ENCODE results near the gene PRKAG2.

Gene PRKAG2

GRCh38 chr7:151810441-151811232 is 66.3 kb downstream of the PRKAG2 start:
- H3K4me2 ChIP-seq (ENCODE audit: low read depth, low read length, poor library complexity, severe bottlenecking), result no peak overlapping the region
- no peak overlapping the region for H3K9ac ChIP-seq (ENCODE audit: low read depth, low read length, poor library complexity, severe bottlenecking)
- H3K9me2 ChIP-seq (replicated peaks; ENCODE audit: low read depth, low read length), result no peaks in the 10 kb centered on the region
- H3F3A ChIP-seq (ENCODE audit: low read depth), result no peaks in the 10 kb centered on the region
- H3K4me3 ChIP-seq (ENCODE audit: low read length, poor library complexity, severe bottlenecking), result no peak overlapping the region
- no peaks in the 10 kb centered on the region for H3K79me2 ChIP-seq (ENCODE audit: insufficient read depth, low read length)
- H4K20me1 ChIP-seq (ENCODE audit: insufficient read depth, low read length, poor library complexity, severe bottlenecking), result no peaks in the 10 kb centered on the region
- TF ChIP-seq EZH2phosphoT487 (IDR thresholded peaks at IDR 0.05; ENCODE audit: borderline replicate concordance) (no peak), CTCF (conservative IDR thresholded peaks at IDR 0.05; ENCODE audit: low read length) (no peak)
- no peak overlapping the region for H2AFZ ChIP-seq (ENCODE audit: low read length)
- no peaks in the 10 kb centered on the region for H3K36me3 ChIP-seq (ENCODE audit: insufficient read depth, low read length)
- H3K4me1 ChIP-seq (ENCODE audit: insufficient read depth, low read length, poor library complexity, severe bottlenecking), result peaks cover 7% of the 10 kb centered on the region
- H3K9me3 ChIP-seq (ENCODE audit: insufficient read depth, low read depth, low read length), result no peaks in the 10 kb centered on the region
- H3K27me3 ChIP-seq (ENCODE audit: insufficient read depth, low read length, poor library complexity, severe bottlenecking), result no peaks in the 10 kb centered on the region

GRCh38 chr7:151809864-151810170 is 67.1 kb downstream of the PRKAG2 start:
- Histone ChIP-seq H3K4me2 (ENCODE audit: low read depth, low read length, poor library complexity, severe bottlenecking) (no peak overlapping the region), H3K27me3 (ENCODE audit: insufficient read depth, low read length, poor library complexity, severe bottlenecking) (no peaks in the 10 kb centered on the region), H4K20me1 (ENCODE audit: insufficient read depth, low read length, poor library complexity, severe bottlenecking) (no peaks in the 10 kb centered on the region), H3K4me3 (ENCODE audit: low read length, poor library complexity, severe bottlenecking) (no peak overlapping the region), H3K9me2 (replicated peaks; ENCODE audit: low read depth, low read length) (no peaks in the 10 kb centered on the region), H3K4me1 (ENCODE audit: insufficient read depth, low read length, poor library complexity, severe bottlenecking) (peaks cover 7% of the 10 kb centered on the region), H3K36me3 (ENCODE audit: insufficient read depth, low read length) (no peaks in the 10 kb centered on the region), H3K79me2 (ENCODE audit: insufficient read depth, low read length) (no peaks in the 10 kb centered on the region), H3K9ac (ENCODE audit: low read depth, low read length, poor library complexity, severe bottlenecking) (no peak overlapping the region), H3F3A (ENCODE audit: low read depth) (no peaks in the 10 kb centered on the region), H3K9me3 (ENCODE audit: insufficient read depth, low read depth, low read length) (no peaks in the 10 kb centered on the region), H2AFZ (ENCODE audit: low read length) (no peak overlapping the region)
- TF ChIP-seq CTCF (conservative IDR thresholded peaks at IDR 0.05; ENCODE audit: low read length) (no peak), EZH2phosphoT487 (IDR thresholded peaks at IDR 0.05; ENCODE audit: borderline replicate concordance) (no peak)

GRCh38 chr7:151809146-151809863 is 67.6 kb downstream of the PRKAG2 start:
- Histone ChIP-seq H3K27me3 (ENCODE audit: insufficient read depth, low read length, poor library complexity, severe bottlenecking) (no peaks in the 10 kb centered on the region), H3K9me2 (replicated peaks; ENCODE audit: low read depth, low read length) (no peaks in the 10 kb centered on the region), H3K4me3 (ENCODE audit: low read length, poor library complexity, severe bottlenecking) (no peak overlapping the region), H3K9me3 (ENCODE audit: insufficient read depth, low read depth, low read length) (no peaks in the 10 kb centered on the region), H3K79me2 (ENCODE audit: insufficient read depth, low read length) (no peaks in the 10 kb centered on the region), H3K36me3 (ENCODE audit: insufficient read depth, low read length) (no peaks in the 10 kb centered on the region), H3K4me1 (ENCODE audit: insufficient read depth, low read length, poor library complexity, severe bottlenecking) (peaks cover 7% of the 10 kb centered on the region), H2AFZ (ENCODE audit: low read length) (no peak overlapping the region), H3F3A (ENCODE audit: low read depth) (no peaks in the 10 kb centered on the region), H3K9ac (ENCODE audit: low read depth, low read length, poor library complexity, severe bottlenecking) (no peak overlapping the region), H4K20me1 (ENCODE audit: insufficient read depth, low read length, poor library complexity, severe bottlenecking) (no peaks in the 10 kb centered on the region), H3K4me2 (ENCODE audit: low read depth, low read length, poor library complexity, severe bottlenecking) (no peak overlapping the region)
- no peak for TF ChIP-seq CTCF (conservative IDR thresholded peaks at IDR 0.05; ENCODE audit: low read length)
- no peak for TF ChIP-seq EZH2phosphoT487 (IDR thresholded peaks at IDR 0.05; ENCODE audit: borderline replicate concordance)
